Lower leg skin (tissue), 4 donors: ENCODE data around the gene NEDD4L. TPM values are rescaled to one million over a fixed set of nuclear protein-coding genes. Genes with fewer than 3 reads are reported as not detected.
A peak's percentile ranks its signal among the peaks of the same experiment; 100 is the strongest.

Source experiments
- DNase-seq, 2 donors: peaks; one replicate each; pipeline ENCODE4 v3.0.0-alpha.2; 2019; ENCODE audit warnings: low spot score in 2 of 2
- H3K4me3 ChIP-seq: fragments of 200-600 bp; sonication (generic); 2 replicates; pipeline ENCODE4 v1.5.1; 2017; ENCODE audit warnings: mild to moderate bottlenecking, low read depth; ENCODE audit not compliant: poor library complexity, severe bottlenecking
- CTCF ChIP-seq, 3 donors: fragments of 450-650 bp; IDR thresholded peaks; one replicate each; pipeline ENCODE4 v1.5.1; 2016; ENCODE audit warnings: antibody characterized with exemption in 3 of 3, mild to moderate bottlenecking in 3 of 3, moderate library complexity in 2 of 3
- POLR2A ChIP-seq, 2 donors: fragments of 450-650 bp; IDR thresholded peaks; one replicate each; pipeline ENCODE4 v1.6.1; 2016 to 2017; ENCODE audit warnings: antibody characterized with exemption in 2 of 2, mild to moderate bottlenecking in 1 of 2, moderate library complexity in 1 of 2
- WGBS, 2 donors: methylation state at CpG; one replicate each; pipeline ENCODE4 v1.1.5; 2018; 5-methylcytosine and 5-hydroxymethylcytosine counted together
- intact Hi-C: fragments of 100-400 bp; cut with DNase I; formaldehyde crosslinking; loops from one replicate; pipeline ENCODE4 v1.15.0; 2023; ENCODE audit warnings: low total_unique reads
- total RNA-seq, 4 donors: library from RNA; depleted of rRNA; stranded (reverse); fragments of >200 nt; gene quantifications; one replicate each; pipeline ENCODE4 v1.1.0, GENCODE V29; 2016

NEDD4L gene
- total RNA-seq, 4 donors from 2014 or later: 22.9 to 127 (median 35.0) TPM

GRCh38 chr18:58038063-58038462, 6.0 kb upstream of the NEDD4L start:
- H3K4me3 ChIP-seq: no peak overlapping the region
- 84 to 87% methylated on average over 3 of the region's 3 CpGs for WGBS, 2 donors
- intact Hi-C loops: no loop called here
- DNase-seq: no peak
- no peak for TF ChIP-seq CTCF (IDR thresholded peaks at IDR 0.05)
- TF ChIP-seq POLR2A (IDR thresholded peaks at IDR 0.05): no peak

GRCh38 chr18:58041633-58042032, 2.4 kb upstream of the NEDD4L start:
- no peak for DNase-seq
- 31 to 47% methylated on average over 4 of the region's 4 CpGs for WGBS, 2 donors
- intact Hi-C loops: loop anchor here (5.0 to 10.0 kb wide), 3 partner anchors 81 to 283 kb away; no protein-coding TSS in a partner anchor
- TF ChIP-seq POLR2A (IDR thresholded peaks at IDR 0.05) (no peak), CTCF (IDR thresholded peaks at IDR 0.05) (no peak)
- H3K4me3 ChIP-seq: no peak overlapping the region

- intact Hi-C loops: loop anchor here (5.0 to 10.0 kb wide), 3 partner anchors 79 to 282 kb away; no protein-coding TSS in a partner anchor
- TF ChIP-seq POLR2A (IDR thresholded peaks at IDR 0.05) (no peak), CTCF (IDR thresholded peaks at IDR 0.05) (no peak)
- peak overlapping the region; percentile 66 for H3K4me3 ChIP-seq
- WGBS, 2 donors: 12% methylated on average over 19 of the region's 19 CpGs
- DNase-seq: no peak
Observed at GRCh38 chr18:58042826-58043490, 1.1 kb upstream of the NEDD4L start.

GRCh38 chr18:58044370-58045241, 580 bp downstream of the NEDD4L start:
- intact Hi-C loops: loop anchor here (5.0 to 10.0 kb wide), 3 partner anchors 78 to 280 kb away; no protein-coding TSS in a partner anchor
- TF ChIP-seq CTCF (IDR thresholded peaks at IDR 0.05): no peak
- TF ChIP-seq POLR2A (IDR thresholded peaks at IDR 0.05): no peak
- H3K4me3 ChIP-seq: peak overlapping the region; percentile 66
- WGBS, 2 donors: 1 to 2% methylated on average over 27 to 42 of the region's 94 CpGs
- DNase-seq: peak; percentile 32 to 89

GRCh38 chr18:58045242-58046092, 1.4 kb downstream of the NEDD4L start:
- peak; percentile 43 to 90 for DNase-seq
- no peak for TF ChIP-seq POLR2A (IDR thresholded peaks at IDR 0.05)
- TF ChIP-seq CTCF (IDR thresholded peaks at IDR 0.05): no peak
- intact Hi-C loops: loop anchor here (10.0 kb wide), 1 partner anchor 279 kb away; no protein-coding TSS in a partner anchor
- WGBS, 2 donors: 6 to 8% methylated on average over 30 to 33 of the region's 33 CpGs
- H3K4me3 ChIP-seq: peak overlapping the region; percentile 66
